GM12878 (cell line): ENCODE measurements around the gene MTTP. TPM values are rescaled to one million over a fixed set of nuclear protein-coding genes. Genes with fewer than 3 reads are reported as not detected.

ENCODE experiments used
- ATAC-seq: fragments of 200-7000 bp; cut with Tn5 transposase; 3 replicates; pipeline ENCODE4 v1.9.1; 2020; ENCODE audit warnings: mild to moderate bottlenecking, moderate library complexity
- BruUV-seq: library from RNA; stranded (reverse); fragments of 400-500 nt; replicated peaks from 2 replicates; lab custom pipeline; 2021; lab: Mats Ljungman, UMichigan
- CTCF ChIA-PET: fragments of 300-600 bp; sonication (Branson Sonifier 250); formaldehyde crosslinking; extraction: SDS; loops from one replicate; lab custom pipeline; 2021; ENCODE audit warnings: inconsistent platforms; lab: Yijun Ruan, JAX
- POLR2A ChIA-PET: fragments of 350-600 bp; formaldehyde crosslinking; extraction: SDS; loops from one replicate; lab custom pipeline; 2021; ENCODE audit warnings: inconsistent platforms; lab: Charles Lee
- RAD21 ChIA-PET: fragments of 300-600 bp; sonication (Branson Sonifier 250); formaldehyde crosslinking; loops from one replicate; lab custom pipeline; 2023; ENCODE audit warnings: antibody characterized with exemption; ENCODE audit not compliant: unreplicated experiment; lab: Charles Lee
- SMC1A ChIA-PET: fragments of 300-600 bp; sonication (Branson Sonifier 250); formaldehyde crosslinking; loops from one replicate; lab custom pipeline; 2023; ENCODE audit not compliant: unreplicated experiment, uncharacterized antibody; lab: Charles Lee
- DNase-seq: peaks from one replicate; pipeline ENCODE4 v3.0.0-alpha.2; 2011; ENCODE audit warnings: low read depth, low spot score
- FAIRE-seq: peaks from 3 replicates; lab custom pipeline; 2011; peaks lifted over from hg19 to GRCh38; lab: Jason Lieb, UNC
- H2AFZ ChIP-seq: 2 replicates; pipeline ENCODE4 v1.6.0; 2011; ENCODE audit warnings: low read depth, low read length, control low read depth; ENCODE audit not compliant: control insufficient read depth
- H3K27ac ChIP-seq: 2 replicates; pipeline ENCODE4 v1.5.1; 2011; ENCODE audit warnings: control low read depth; ENCODE audit not compliant: control insufficient read depth, insufficient read depth
- H3K27me3 ChIP-seq, 2 experiments: replicated peaks in 1 of 2; 2 replicates each; pipeline versions ENCODE4 v1.6.0 to v1.6.1; 2011; ENCODE audit warnings: low read length in 1 of 2; ENCODE audit not compliant: control insufficient read depth in 2 of 2, insufficient read depth in 2 of 2
- H3K36me3 ChIP-seq, 2 experiments: 2 replicates each; pipeline ENCODE4 v1.5.1; 2011; ENCODE audit warnings: low read length in 1 of 2; ENCODE audit not compliant: control insufficient read depth in 2 of 2, insufficient read depth in 2 of 2
- H3K4me1 ChIP-seq: 2 replicates; pipeline ENCODE4 v1.6.1; 2011; ENCODE audit warnings: mild to moderate bottlenecking, low read length, moderate library complexity, mixed read lengths; ENCODE audit not compliant: control insufficient read depth, insufficient read depth
- H3K4me2 ChIP-seq: 2 replicates; pipeline ENCODE4 v1.6.0; 2011; ENCODE audit warnings: control low read depth; ENCODE audit not compliant: control insufficient read depth, insufficient read depth
- H3K4me3 ChIP-seq: fragments of 200-600 bp; sonication (generic); 2 replicates; pipeline ENCODE4 v1.5.1; 2016
- H3K79me2 ChIP-seq: 2 replicates; pipeline ENCODE4 v1.6.0; 2011; ENCODE audit warnings: low read length; ENCODE audit not compliant: control insufficient read depth, insufficient read depth
- H3K9ac ChIP-seq: 2 replicates; pipeline ENCODE4 v1.8.0; 2011; ENCODE audit warnings: low read length, control low read depth, mixed read lengths; ENCODE audit not compliant: control insufficient read depth, insufficient read depth
- H3K9me3 ChIP-seq: replicated peaks from 3 replicates; pipeline ENCODE4 v1.5.1; 2011; ENCODE audit warnings: mild to moderate bottlenecking, low read length; ENCODE audit not compliant: control insufficient read depth, insufficient read depth
- H4K20me1 ChIP-seq: 2 replicates; pipeline ENCODE4 v1.6.0; 2011; ENCODE audit not compliant: control insufficient read depth, insufficient read depth
- BCL3 ChIP-seq: IDR thresholded peaks from 2 replicates; pipeline ENCODE4 v1.6.1; 2011; ENCODE audit warnings: borderline replicate concordance, low read depth, mild to moderate bottlenecking, moderate library complexity, low read length; ENCODE audit not compliant: insufficient read depth, poor library complexity, severe bottlenecking
- CEBPB ChIP-seq, 2 experiments: fragments of 150-350 bp in 1 of 2; IDR thresholded peaks; 2 replicates each; pipeline ENCODE4 v1.6.1; 2012 to 2014; ENCODE audit warnings: low read depth in 2 of 2, low read length in 2 of 2, borderline replicate concordance in 1 of 2, inconsistent platforms in 1 of 2
- E2F8 ChIP-seq: fragments of 450-650 bp; IDR thresholded peaks from 2 replicates; pipeline ENCODE4 v1.6.1; 2018; ENCODE audit warnings: mild to moderate bottlenecking, low read depth, moderate library complexity; ENCODE audit not compliant: partially characterized antibody
- EZH2 ChIP-seq: IDR thresholded peaks from 2 replicates; pipeline ENCODE4 v1.6.1; 2012; ENCODE audit warnings: low read depth, mild to moderate bottlenecking, control low read depth, inconsistent platforms, low read length, borderline replicate concordance; ENCODE audit not compliant: control insufficient read depth
- GABPA ChIP-seq: IDR thresholded peaks from 2 replicates; pipeline ENCODE4 v1.6.1; 2014; ENCODE audit warnings: antibody characterized with exemption, low read depth, mild to moderate bottlenecking, inconsistent platforms
- HCFC1 ChIP-seq: fragments of 150-350 bp; IDR thresholded peaks from 2 replicates; pipeline ENCODE4 v1.6.1; 2014; ENCODE audit warnings: low read length
- MAX ChIP-seq: IDR thresholded peaks from 2 replicates; pipeline ENCODE4 v1.6.1; 2012; ENCODE audit warnings: low read depth, low read length, improper control_type of control experiment
- MEF2A ChIP-seq: IDR thresholded peaks from 2 replicates; pipeline ENCODE4 v1.6.1; 2011; ENCODE audit warnings: low read depth, mild to moderate bottlenecking, low read length, moderate library complexity; ENCODE audit not compliant: insufficient read depth
- NBN ChIP-seq: fragments of 450-650 bp; IDR thresholded peaks from 2 replicates; pipeline ENCODE4 v1.6.1; 2016
- RAD51 ChIP-seq: fragments of 450-650 bp; IDR thresholded peaks from 2 replicates; pipeline ENCODE4 v1.6.1; 2016; ENCODE audit warnings: moderate library complexity, mild to moderate bottlenecking, inconsistent platforms
- SREBF1 ChIP-seq: IDR thresholded peaks from 2 replicates; pipeline ENCODE4 v1.6.1; 2012; ENCODE audit warnings: mild to moderate bottlenecking, low read length
- STAT3 ChIP-seq: IDR thresholded peaks from 2 replicates; pipeline ENCODE4 v1.6.1; 2011; ENCODE audit warnings: low read depth, low read length, improper control_type of control experiment
- ZBTB11 ChIP-seq: fragments of 450-650 bp; formaldehyde crosslinking; IDR thresholded peaks from 2 replicates; pipeline ENCODE4 v1.5.0; 2022; ENCODE audit warnings: mild to moderate bottlenecking, missing genetic modification characterization
- WGBS: methylation state at CpG from one replicate; pipeline ENCODE4 v1.1.6; 2016; ENCODE audit warnings: low lambda C conversion rate; ENCODE audit not compliant: insufficient replicate concordance, insufficient coverage; ENCODE audit errors: missing lambda C conversion rate; 5-methylcytosine and 5-hydroxymethylcytosine counted together
- in situ Hi-C: fragments of 300-500 bp; cut with MboI; formaldehyde crosslinking; loops from 9 replicates; pipeline ENCODE4 v1.14.3; 2018; ENCODE audit warnings: mixed read lengths
- intact Hi-C: fragments of 100-400 bp; cut with micrococcal nuclease; formaldehyde crosslinking; loops from one replicate; pipeline ENCODE4 v1.14.2; 2022; ENCODE audit not compliant: unreplicated experiment
- polyA plus RNA-seq, 11 experiments: library from polyadenylated mRNA; depleted of rRNA in 4 of 11; unstranded in 6 of 11; stranded (reverse) in 5 of 11; fragments of >200 nt; fragmentation: Nextera tagmentation in 4 of 11; fragmentation: Illumina TruSeq in 1 of 11; extraction: Ambion mirVana in 4 of 11; extraction: Trizol in 1 of 11; gene quantifications; 1 replicate in 1 of 11; 2 replicates in 10 of 11; pipeline versions ENCODE4 v1.2.1 to v1.2.3, GENCODE V29; 2011 to 2016; ENCODE audit warnings: inconsistent platforms in 2 of 11, missing spikeins in 2 of 11, low read depth in 1 of 11
- total RNA-seq, 4 experiments: library from RNA; depleted of rRNA in 3 of 4; stranded (reverse); fragments of >200 nt in 3 of 4; fragmentation: Illumina TruSeq in 1 of 4; extraction: Trizol in 1 of 4; gene quantifications; 2 replicates each; pipeline versions ENCODE4 v1.2.1 to v1.2.3, GENCODE V29; 2013 to 2021

Gene MTTP
- total and polyA plus RNA-seq, 10 of the 15 experiments (the other 5 are each of a cell fraction or from before 2014, with no cell fraction given) = 0.08 to 2.2 (median 0.21) TPM; not detected in 1

- no peak for TF ChIP-seq BCL3
- TF ChIP-seq SREBF1 = no peak
- no peak for TF ChIP-seq MAX
- no peak for TF ChIP-seq RAD51
- TF ChIP-seq STAT3 = no peak
- TF ChIP-seq MEF2A = no peak
- TF ChIP-seq HCFC1 = no peak
- TF ChIP-seq, all 136 proteins: peak for 0
Observed at GRCh38 chr4:99625369-99625768, 50.7 kb downstream of the MTTP start (continued).

GRCh38 chr4:99628040-99628439, 53.4 kb downstream of the MTTP start:
- no peak for FAIRE-seq
- 7% methylated on average over 1 of the region's 1 CpG for WGBS
- no peak overlapping the region for H2AFZ ChIP-seq
- no peak overlapping the region for H3K4me2 ChIP-seq
- CTCF ChIA-PET = no interaction called here
- no peak for DNase-seq
- POLR2A ChIA-PET = no interaction called here
- SMC1A ChIA-PET = interaction anchor here (0.6 to 1.0 kb wide), 2 partner anchors 9 to 16 kb away, joined by 3 read pairs; no protein-coding TSS in a partner anchor
- no peaks in the 10 kb centered on the region for H4K20me1 ChIP-seq
- H3K4me3 ChIP-seq = no peak overlapping the region
- no TSS peak for BruUV-seq
- H3K27ac ChIP-seq = no peak overlapping the region
- H3K27me3 ChIP-seq = no peaks in the 10 kb centered on the region; a peak in 1 of 4 replicates
- ATAC-seq = no peak
- RAD21 ChIA-PET = no interaction called here
- in situ Hi-C loops (no loop called here), intact Hi-C loops (no loop called here)
- no peaks in the 10 kb centered on the region for H3K9me3 ChIP-seq
- no peaks in the 10 kb centered on the region for H3K4me1 ChIP-seq
- no peaks in the 10 kb centered on the region for H3K36me3 ChIP-seq
- no peaks in the 10 kb centered on the region for H3K79me2 ChIP-seq
- no peak overlapping the region for H3K9ac ChIP-seq
- no peak for TF ChIP-seq RAD51
- TF ChIP-seq E2F8 = no peak
- TF ChIP-seq NBN = no peak
- no peak for TF ChIP-seq ZBTB11 (CRISPR knock-in tag)
- no peak for TF ChIP-seq GABPA
- no peak for TF ChIP-seq CEBPB (IDR thresholded peaks at IDR 0.05; ENCODE audit: borderline replicate concordance in 1 of 2, low read depth in 2 of 2, low read length in 2 of 2)
- no peak for TF ChIP-seq EZH2
